Fibroblast of pulmonary artery (primary cell): Measurements from ENCODE around the gene PELI2.
"Not testable (repeated sequence)": the region's sequence is repeated elsewhere in the genome, so short reads cannot be mapped to it uniquely, and the experiment has no call there.

ENCODE experiments used
- DNase-seq: peaks from one replicate; pipeline ENCODE4 v3.0.0-alpha.2; 2010; ENCODE audit warnings: low read depth
- H3K4me3 ChIP-seq: replicated peaks from 2 replicates; pipeline ENCODE4 v1.5.1; 2011; ENCODE audit warnings: low read depth, mild to moderate bottlenecking, control low read depth, low read length, moderate library complexity
- TF ChIP-seq, protein P1 (sequence below): IDR thresholded peaks from 2 replicates; pipeline ENCODE4 v1.5.1; 2011; ENCODE audit warnings: mild to moderate bottlenecking, control low read depth, low read length, inconsistent platforms; ENCODE audit errors: missing control alignments

PELI2 gene

DNA sequence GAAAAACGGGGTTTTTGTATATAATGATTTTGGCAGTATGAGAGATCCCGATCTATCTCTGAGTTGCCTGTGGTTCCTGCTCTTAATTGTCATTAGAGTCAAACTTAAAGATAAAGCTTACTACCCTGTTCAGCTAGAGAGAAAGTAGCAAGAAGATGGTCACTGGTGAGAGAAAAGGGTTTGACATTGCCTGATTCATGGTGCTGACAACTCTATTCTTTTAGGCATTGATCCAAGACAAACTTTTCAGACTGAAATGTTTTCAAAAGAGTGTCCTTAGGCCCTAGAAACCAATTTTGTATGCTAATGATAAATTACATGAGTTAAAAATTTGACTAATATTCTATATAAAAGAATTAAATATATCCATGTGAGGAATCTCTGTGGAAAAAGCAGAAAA, 35.1 kb downstream of the PELI2 start:
- no peak overlapping the region for H3K4me3 ChIP-seq
- TF ChIP-seq, protein P1, sequence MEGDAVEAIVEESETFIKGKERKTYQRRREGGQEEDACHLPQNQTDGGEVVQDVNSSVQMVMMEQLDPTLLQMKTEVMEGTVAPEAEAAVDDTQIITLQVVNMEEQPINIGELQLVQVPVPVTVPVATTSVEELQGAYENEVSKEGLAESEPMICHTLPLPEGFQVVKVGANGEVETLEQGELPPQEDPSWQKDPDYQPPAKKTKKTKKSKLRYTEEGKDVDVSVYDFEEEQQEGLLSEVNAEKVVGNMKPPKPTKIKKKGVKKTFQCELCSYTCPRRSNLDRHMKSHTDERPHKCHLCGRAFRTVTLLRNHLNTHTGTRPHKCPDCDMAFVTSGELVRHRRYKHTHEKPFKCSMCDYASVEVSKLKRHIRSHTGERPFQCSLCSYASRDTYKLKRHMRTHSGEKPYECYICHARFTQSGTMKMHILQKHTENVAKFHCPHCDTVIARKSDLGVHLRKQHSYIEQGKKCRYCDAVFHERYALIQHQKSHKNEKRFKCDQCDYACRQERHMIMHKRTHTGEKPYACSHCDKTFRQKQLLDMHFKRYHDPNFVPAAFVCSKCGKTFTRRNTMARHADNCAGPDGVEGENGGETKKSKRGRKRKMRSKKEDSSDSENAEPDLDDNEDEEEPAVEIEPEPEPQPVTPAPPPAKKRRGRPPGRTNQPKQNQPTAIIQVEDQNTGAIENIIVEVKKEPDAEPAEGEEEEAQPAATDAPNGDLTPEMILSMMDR, result no peak
- DNase-seq, result peak; percentile 27

DNA sequence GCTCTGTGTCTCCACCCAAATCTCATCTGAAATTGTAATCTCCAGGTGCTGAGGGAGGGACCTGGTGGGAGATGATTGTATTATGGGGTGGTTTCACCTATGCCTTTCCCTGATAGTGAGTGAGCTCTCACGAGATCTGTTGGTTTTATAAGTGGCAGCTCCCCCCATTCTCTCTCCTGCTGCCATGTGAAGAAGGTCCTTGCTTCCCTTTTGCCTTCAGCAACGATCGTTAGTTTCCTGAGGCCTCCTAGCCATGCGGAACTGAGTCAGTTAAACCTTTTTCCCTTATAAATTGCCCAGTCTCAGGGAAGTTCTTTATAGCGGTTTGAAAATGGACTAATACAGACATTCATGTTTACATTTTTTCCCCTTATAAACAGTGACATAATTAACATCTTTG, 36.1 kb downstream of the PELI2 start:
- no peak for DNase-seq
- TF ChIP-seq, protein P1, result no peak
- H3K4me3 ChIP-seq, result no peak overlapping the region

DNA sequence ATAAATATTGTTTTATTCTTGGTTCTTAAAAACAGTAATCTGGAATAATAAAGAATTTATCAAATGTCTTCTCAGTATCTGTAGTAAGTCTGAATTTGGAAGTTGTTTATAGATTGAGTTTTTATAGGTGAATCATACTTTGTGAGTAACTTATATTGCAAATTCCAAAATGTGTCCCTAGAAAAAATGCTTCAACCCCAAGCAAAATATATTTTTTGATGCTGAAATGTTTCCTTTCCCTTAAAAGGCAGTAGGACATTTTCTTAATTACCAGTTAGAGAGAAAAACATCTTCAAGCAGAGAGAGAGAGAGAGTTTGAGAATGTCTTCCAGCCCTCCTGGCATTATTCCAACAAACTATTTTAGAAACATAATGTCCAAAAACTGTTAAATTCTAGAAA, 37.9 kb downstream of the PELI2 start:
- no peak overlapping the region for H3K4me3 ChIP-seq
- no peak for DNase-seq
- TF ChIP-seq, protein P1, result no peak

DNA sequence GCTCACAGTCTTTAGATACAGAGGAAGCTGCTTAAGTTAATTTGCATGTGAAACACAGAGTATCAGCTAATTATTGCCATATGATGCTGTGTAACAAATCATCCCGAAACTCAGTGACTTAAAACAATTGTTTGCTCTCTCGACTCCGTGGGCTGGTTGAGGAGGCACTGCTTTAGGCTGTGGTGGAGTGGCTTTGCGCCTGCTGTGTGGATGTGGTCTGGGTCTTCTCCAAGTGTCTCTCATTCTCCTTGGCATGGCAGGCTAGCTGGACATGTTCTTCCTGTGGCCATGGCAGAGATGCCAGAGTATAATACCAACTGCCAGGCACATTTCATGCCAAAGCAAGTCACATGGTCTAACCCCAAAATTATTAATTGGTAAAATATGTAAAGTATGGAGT, 40.9 kb downstream of the PELI2 start:
- DNase-seq, result no peak
- TF ChIP-seq, protein P1, result no peak
- H3K4me3 ChIP-seq, result no peak overlapping the region

DNA sequence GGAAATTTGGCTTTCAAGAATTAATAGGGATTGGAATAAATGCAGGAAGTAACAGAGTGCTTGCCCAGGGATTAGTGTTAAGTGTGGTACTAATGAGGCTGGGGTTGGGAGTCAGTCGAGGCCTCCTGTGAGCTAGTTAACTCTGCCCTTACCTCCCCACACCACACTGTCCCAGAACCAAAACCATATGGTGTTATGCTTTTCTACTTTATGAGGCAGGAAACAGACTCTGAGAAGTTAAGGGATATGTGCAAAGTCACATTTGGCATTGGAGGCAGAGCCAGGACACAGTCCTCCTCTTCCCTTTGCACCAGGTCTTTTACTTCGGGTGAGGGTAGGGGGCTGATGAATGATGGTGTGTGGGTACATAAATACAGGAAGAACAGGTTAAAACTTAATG, 41.9 kb downstream of the PELI2 start:
- DNase-seq, result no peak
- TF ChIP-seq, protein P1, result no peak
- no peak overlapping the region for H3K4me3 ChIP-seq

DNA sequence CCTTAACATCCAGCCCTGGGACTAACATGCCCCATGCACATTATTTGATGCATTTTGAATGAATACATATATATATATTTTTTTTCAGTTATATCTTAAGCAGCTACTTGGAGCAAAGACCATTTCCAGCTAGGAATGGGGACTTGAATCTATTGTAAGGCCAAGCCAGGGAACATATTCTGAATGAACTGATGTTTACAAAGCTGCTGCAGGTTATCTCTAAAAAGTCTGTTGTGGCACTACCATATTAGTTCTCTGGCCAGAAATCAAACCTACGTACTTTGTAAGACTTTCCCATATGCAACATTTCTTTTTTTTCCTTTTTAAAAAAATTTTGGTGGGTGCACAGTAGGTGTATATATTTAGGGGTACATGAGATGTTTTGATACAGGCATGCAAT, 43.4 kb downstream of the PELI2 start:
- TF ChIP-seq, protein P1, result no peak
- no peak for DNase-seq
- H3K4me3 ChIP-seq, result no peak overlapping the region

DNA sequence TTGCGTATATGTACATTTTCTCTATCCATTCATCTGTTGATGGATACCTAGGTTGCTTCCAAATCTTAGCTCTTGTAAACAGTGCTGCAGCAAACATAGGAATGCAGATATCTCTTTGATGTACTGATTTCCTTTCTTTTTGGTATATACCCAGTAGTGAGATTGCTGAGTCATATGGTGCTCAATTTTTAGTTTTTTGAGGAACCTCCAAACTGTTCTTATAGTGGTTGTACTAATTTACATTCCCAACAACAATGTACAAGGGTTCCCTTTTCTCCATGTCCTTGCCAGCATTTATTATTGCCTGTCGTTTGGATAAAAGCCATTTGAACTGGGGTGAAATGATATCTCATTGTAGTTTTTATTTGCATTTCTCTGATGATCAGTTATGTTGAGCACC, 44.3 kb downstream of the PELI2 start:
- H3K4me3 ChIP-seq, result no peak overlapping the region
- TF ChIP-seq, protein P1, result no peak
- no peak for DNase-seq

DNA sequence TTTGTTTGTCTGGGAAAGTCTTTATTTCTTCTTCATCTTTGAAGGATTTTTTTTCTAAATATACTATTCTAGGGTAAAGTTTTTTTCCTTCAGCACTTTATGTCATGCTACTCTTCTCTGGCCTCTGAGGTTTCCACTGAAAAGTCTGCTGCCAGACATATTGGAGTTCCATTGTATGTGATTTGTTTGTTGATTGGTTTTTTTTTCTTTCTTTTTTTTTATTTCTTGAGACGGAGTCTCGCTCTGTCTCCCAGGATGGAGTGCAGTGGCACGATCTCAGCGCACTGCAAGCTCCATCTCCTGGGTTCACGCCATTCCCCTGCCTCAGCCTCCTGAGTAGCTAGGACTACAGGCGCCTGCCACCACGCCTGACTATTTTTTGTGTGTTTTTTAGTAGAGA, 48.4 kb downstream of the PELI2 start:
- not testable (repeated sequence) for H3K4me3 ChIP-seq, DNase-seq
